Mesendoderm (in vitro differentiated cells): ENCODE measurements around the gene GRK2.

ENCODE experiments used
- DNase-seq: peaks from one replicate; pipeline ENCODE4 v3.0.0; 2013
- H2AK5ac ChIP-seq: 2 replicates; pipeline ENCODE4 v1.6.1; 2013; ENCODE audit warnings: low read length, inconsistent platforms
- H2BK120ac ChIP-seq: 2 replicates; pipeline ENCODE4 v1.6.1; 2013; ENCODE audit warnings: low read depth, mild to moderate bottlenecking, low read length, moderate library complexity, mixed read lengths
- H2BK15ac ChIP-seq: replicated peaks from 2 replicates; pipeline ENCODE4 v1.6.1; 2013; ENCODE audit warnings: low read depth, mild to moderate bottlenecking, moderate library complexity
- H2BK5ac ChIP-seq: 2 replicates; pipeline ENCODE4 v1.6.1; 2013; ENCODE audit warnings: low read length, inconsistent platforms
- H3K18ac ChIP-seq: 2 replicates; pipeline ENCODE4 v1.6.1; 2013; ENCODE audit warnings: mild to moderate bottlenecking, low read length, mixed read lengths
- H3K23ac ChIP-seq: one replicate; pipeline ENCODE4 v1.6.1; 2013; ENCODE audit warnings: low read length
- H3K27ac ChIP-seq: 2 replicates; pipeline ENCODE4 v1.5.1; 2013; ENCODE audit warnings: low read depth, mild to moderate bottlenecking, inconsistent platforms, low read length, moderate library complexity
- H3K27me3 ChIP-seq: 2 replicates; pipeline ENCODE4 v1.6.1; 2013; ENCODE audit warnings: low read length, control low read depth, mild to moderate bottlenecking, inconsistent platforms; ENCODE audit not compliant: insufficient read depth, poor library complexity
- H3K36me3 ChIP-seq: 2 replicates; pipeline ENCODE4 v1.6.1; 2013; ENCODE audit warnings: low read length, inconsistent platforms; ENCODE audit not compliant: control insufficient read depth, insufficient read depth
- H3K4ac ChIP-seq: one replicate; pipeline ENCODE4 v1.6.1; 2013; ENCODE audit warnings: low read depth, mild to moderate bottlenecking, low read length, moderate library complexity
- H3K4me1 ChIP-seq: 2 replicates; pipeline ENCODE4 v1.6.1; 2013; ENCODE audit warnings: low read depth, low read length, inconsistent platforms; ENCODE audit not compliant: control insufficient read depth
- H3K4me2 ChIP-seq: 2 replicates; pipeline ENCODE4 v1.6.1; 2013; ENCODE audit warnings: low read length
- H3K4me3 ChIP-seq: 2 replicates; pipeline ENCODE4 v1.5.1; 2013; ENCODE audit warnings: mild to moderate bottlenecking, low read length
- H3K56ac ChIP-seq: one replicate; pipeline ENCODE4 v1.6.1; 2013; ENCODE audit warnings: low read length
- H3K79me1 ChIP-seq: 2 replicates; pipeline ENCODE4 v1.6.1; 2013; ENCODE audit warnings: low read length, inconsistent platforms
- H3K79me2 ChIP-seq: 2 replicates; pipeline ENCODE4 v1.6.1; 2013; ENCODE audit warnings: mild to moderate bottlenecking, low read length; ENCODE audit not compliant: control insufficient read depth, insufficient read depth
- H3K9ac ChIP-seq: 2 replicates; pipeline ENCODE4 v1.6.1; 2013; ENCODE audit warnings: low read length, inconsistent platforms
- H4K5ac ChIP-seq: one replicate; pipeline ENCODE4 v1.6.1; 2013; ENCODE audit warnings: low read length
- H4K8ac ChIP-seq: one replicate; pipeline ENCODE4 v1.6.1; 2013; ENCODE audit warnings: low read depth, mild to moderate bottlenecking, control low read depth, low read length, moderate library complexity
- WGBS: extraction: QIAGEN DNeasy Blood & Tissue Kit; methylation state at CpG from one replicate; pipeline ENCODE4 v1.1.7; 2013; ENCODE audit warnings: low lambda C conversion rate, missing lambda C conversion rate; ENCODE audit not compliant: insufficient coverage; ENCODE audit errors: extremely low coverage; 5-methylcytosine and 5-hydroxymethylcytosine counted together

The GRK2 gene

GRCh38 chr11:67242548-67242947 lies 23.7 kb upstream of the GRK2 start:
- H4K8ac ChIP-seq = no peak overlapping the region
- peaks cover 37% of the 10 kb centered on the region for H3K79me2 ChIP-seq
- no peak overlapping the region for H3K18ac ChIP-seq
- H3K4me1 ChIP-seq = peaks cover 7% of the 10 kb centered on the region
- H2BK15ac ChIP-seq = no peak overlapping the region
- H3K27ac ChIP-seq = no peak overlapping the region
- H2BK120ac ChIP-seq = no peak overlapping the region
- H3K4ac ChIP-seq = no peak overlapping the region
- no CpG with 5 or more reads among the region's 1 CpG for WGBS
- peaks cover 19% of the 10 kb centered on the region for H3K79me1 ChIP-seq
- H3K36me3 ChIP-seq = peaks cover 14% of the 10 kb centered on the region
- H3K27me3 ChIP-seq = no peaks in the 10 kb centered on the region
- no peak overlapping the region for H3K4me2 ChIP-seq
- no peak overlapping the region for H3K56ac ChIP-seq
- no peak for DNase-seq
- H3K4me3 ChIP-seq = no peak overlapping the region
- H3K23ac ChIP-seq = no peak overlapping the region
- H2AK5ac ChIP-seq = no peak overlapping the region
- no peak overlapping the region for H2BK5ac ChIP-seq
- no peak overlapping the region for H4K5ac ChIP-seq
- no peak overlapping the region for H3K9ac ChIP-seq

- no peak overlapping the region for H2BK120ac ChIP-seq
- H3K4me1 ChIP-seq = peaks cover 7% of the 10 kb centered on the region
- H3K79me2 ChIP-seq = peaks cover 37% of the 10 kb centered on the region
- no peak overlapping the region for H3K4ac ChIP-seq
- no peak for DNase-seq
- no peak overlapping the region for H3K23ac ChIP-seq
- H3K27ac ChIP-seq = no peak overlapping the region
- no peak overlapping the region for H3K9ac ChIP-seq
- no peak overlapping the region for H3K4me3 ChIP-seq
- no peak overlapping the region for H4K5ac ChIP-seq
- no peak overlapping the region for H2BK15ac ChIP-seq
- no peak overlapping the region for H2AK5ac ChIP-seq
- no peak overlapping the region for H3K4me2 ChIP-seq
- H3K18ac ChIP-seq = no peak overlapping the region
- no peak overlapping the region for H2BK5ac ChIP-seq
- H3K79me1 ChIP-seq = peaks cover 19% of the 10 kb centered on the region
- no peak overlapping the region for H3K56ac ChIP-seq
- H3K27me3 ChIP-seq = no peaks in the 10 kb centered on the region
- no peak overlapping the region for H4K8ac ChIP-seq
- WGBS = no CpG with 5 or more reads among the region's 2 CpGs
- peaks cover 16% of the 10 kb centered on the region for H3K36me3 ChIP-seq
Observed at GRCh38 chr11:67243051-67243450, 23.2 kb upstream of the GRK2 start.

GRCh38 chr11:67245046-67245445 lies 21.2 kb upstream of the GRK2 start:
- peaks cover 25% of the 10 kb centered on the region for H3K36me3 ChIP-seq
- no CpG with 5 or more reads among the region's 11 CpGs for WGBS
- no peak overlapping the region for H2BK120ac ChIP-seq
- no peak overlapping the region for H3K4ac ChIP-seq
- H3K9ac ChIP-seq = no peak overlapping the region
- peaks cover 22% of the 10 kb centered on the region for H3K79me1 ChIP-seq
- H3K27me3 ChIP-seq = no peaks in the 10 kb centered on the region
- no peak overlapping the region for H3K23ac ChIP-seq
- no peak overlapping the region for H4K8ac ChIP-seq
- H3K79me2 ChIP-seq = peaks cover 35% of the 10 kb centered on the region
- no peak overlapping the region for H2BK5ac ChIP-seq
- H2AK5ac ChIP-seq = no peak overlapping the region
- no peak overlapping the region for H4K5ac ChIP-seq
- no peak overlapping the region for H3K18ac ChIP-seq
- no peak overlapping the region for H2BK15ac ChIP-seq
- H3K4me2 ChIP-seq = no peak overlapping the region
- no peak overlapping the region for H3K27ac ChIP-seq
- no peak for DNase-seq
- no peak overlapping the region for H3K56ac ChIP-seq
- H3K4me1 ChIP-seq = peaks cover 4% of the 10 kb centered on the region
- no peak overlapping the region for H3K4me3 ChIP-seq

GRCh38 chr11:67247946-67248550 lies 18.2 kb upstream of the GRK2 start:
- Histone ChIP-seq H3K4me3 (no peak overlapping the region), H3K4me2 (no peak overlapping the region), H3K56ac (no peak overlapping the region), H4K8ac (no peak overlapping the region), H3K36me3 (peaks cover 30% of the 10 kb centered on the region), H3K79me2 (peaks cover 8% of the 10 kb centered on the region), H2AK5ac (no peak overlapping the region), H2BK15ac (no peak overlapping the region), H4K5ac (no peak overlapping the region), H2BK120ac (no peak overlapping the region), H3K9ac (no peak overlapping the region), H3K27ac (no peak overlapping the region), H3K4me1 (no peaks in the 10 kb centered on the region), H3K27me3 (no peaks in the 10 kb centered on the region), H3K4ac (no peak overlapping the region), H3K79me1 (peaks cover 17% of the 10 kb centered on the region), H3K18ac (no peak overlapping the region), H3K23ac (no peak overlapping the region), H2BK5ac (no peak overlapping the region)
- no CpG with 5 or more reads among the region's 5 CpGs for WGBS
- no peak for DNase-seq

GRCh38 chr11:67248653-67249052 lies 17.6 kb upstream of the GRK2 start:
- H2BK5ac ChIP-seq = no peak overlapping the region
- H2AK5ac ChIP-seq = no peak overlapping the region
- H3K27me3 ChIP-seq = no peaks in the 10 kb centered on the region
- H4K8ac ChIP-seq = no peak overlapping the region
- DNase-seq = peak; percentile 37
- H3K36me3 ChIP-seq = peaks cover 34% of the 10 kb centered on the region
- H3K4me1 ChIP-seq = no peaks in the 10 kb centered on the region
- no peak overlapping the region for H2BK15ac ChIP-seq
- no peak overlapping the region for H3K18ac ChIP-seq
- no peak overlapping the region for H4K5ac ChIP-seq
- H3K4me3 ChIP-seq = no peak overlapping the region
- no peak overlapping the region for H3K27ac ChIP-seq
- H3K23ac ChIP-seq = no peak overlapping the region
- no peak overlapping the region for H3K9ac ChIP-seq
- no peak overlapping the region for H3K4ac ChIP-seq
- peaks cover 15% of the 10 kb centered on the region for H3K79me1 ChIP-seq
- H3K4me2 ChIP-seq = no peak overlapping the region
- no peak overlapping the region for H2BK120ac ChIP-seq
- peaks cover 2% of the 10 kb centered on the region for H3K79me2 ChIP-seq
- H3K56ac ChIP-seq = no peak overlapping the region
